Measurements from ENCODE around the gene SLIT3. TPM values are rescaled to one million over a fixed set of nuclear protein-coding genes. Genes with fewer than 3 reads are reported as not detected.

The SLIT3 gene
- total RNA-seq, 1 experiment from 2014 or later: 0.92 TPM

- WGBS (ENCODE audit: extremely low coverage, insufficient read length, low lambda C conversion rate): no CpG with 5 or more reads among the region's 1 CpG
- Histone ChIP-seq H3K79me1 (ENCODE audit: insufficient read depth, low read depth, low read length, poor library complexity, severe bottlenecking) (no peaks in the 10 kb centered on the region), H4K8ac (replicated peaks; ENCODE audit: insufficient read length, low read depth, low read length) (no peak overlapping the region), H3K56ac (ENCODE audit: insufficient read length, low read depth, low read length) (no peak overlapping the region), H3K27me3 (ENCODE audit: insufficient read depth, low read length) (no peaks in the 10 kb centered on the region), H3K79me2 (ENCODE audit: insufficient read depth, low read length) (no peaks in the 10 kb centered on the region), H3K9me3 (ENCODE audit: control insufficient read depth, low read depth, low read length) (no peaks in the 10 kb centered on the region), H3K4me1 (ENCODE audit: insufficient read depth, low read length) (no peaks in the 10 kb centered on the region), H4K91ac (ENCODE audit: insufficient read length, low read depth, low read length) (no peak overlapping the region), H4K20me1 (ENCODE audit: control insufficient read depth, insufficient read depth, insufficient read length) (no peaks in the 10 kb centered on the region), H3K9ac (ENCODE audit: extremely low read depth, insufficient read length, low read length) (no peak overlapping the region), H3K27ac (ENCODE audit: insufficient read length, low read depth, low read length) (no peak overlapping the region), H2BK120ac (ENCODE audit: low read depth, low read length, poor library complexity, severe bottlenecking) (no peak overlapping the region), H3K18ac (ENCODE audit: insufficient read length, low read depth, low read length) (no peak overlapping the region), H2BK20ac (ENCODE audit: low read depth, low read length, poor library complexity, severe bottlenecking) (no peak overlapping the region), H3T11ph (ENCODE audit: low read length) (no peak overlapping the region), H3K4me2 (ENCODE audit: insufficient read depth, insufficient read length, low read length) (no peak overlapping the region), H2AFZ (ENCODE audit: low read length) (no peak overlapping the region), H3K4ac (ENCODE audit: low read depth, low read length) (no peak overlapping the region), H3K14ac (ENCODE audit: insufficient read depth, low read length) (no peak overlapping the region), H2BK12ac (ENCODE audit: insufficient read length, low read depth, low read length) (no peak overlapping the region), H2BK5ac (ENCODE audit: insufficient read length, low read length) (no peak overlapping the region), H2AK5ac (ENCODE audit: insufficient read length, low read length) (no peak overlapping the region), H2BK15ac (ENCODE audit: low read depth, low read length) (no peak overlapping the region), H4K5ac (ENCODE audit: insufficient read length, low read depth, low read length) (no peak overlapping the region), H3K23ac (ENCODE audit: insufficient read length, low read depth, low read length) (no peak overlapping the region), H3K23me2 (ENCODE audit: insufficient read length, low read depth, low read length, poor library complexity, severe bottlenecking) (no peaks in the 10 kb centered on the region)
- Mint-ChIP-seq H3K4me3 (no peak overlapping the region), H3K27me3 (ENCODE audit: low read depth) (peaks cover 2% of the 10 kb centered on the region; the same call in 1 of the 2 replicates), H3K27ac (no peak overlapping the region), H3K4me1 (no peaks in the 10 kb centered on the region), H3K36me3 (ENCODE audit: insufficient read depth in 1 of 3, low read depth in 3 of 3) (no peaks in the 10 kb centered on the region), H3K9me3 (no peaks in the 10 kb centered on the region)
- no peak for TF ChIP-seq CTCF (conservative IDR thresholded peaks at IDR 0.05)
- no peak for DNase-seq
Observed at GRCh38 chr5:169350016-169350415, 49.1 kb upstream of the SLIT3 start.
